Nephron progenitor cell (in vitro differentiated cells): ENCODE measurements around the gene ANKRD18A.

Experiments
- DNase-seq: peaks from one replicate; pipeline ENCODE4 v3.0.0; 2021
- H3K27ac Mint-ChIP-seq: 2 replicates; pipeline ENCODE4 v1.8.0; 2021; ENCODE audit warnings: mild to moderate bottlenecking, moderate library complexity, mixed read lengths
- H3K27me3 Mint-ChIP-seq: 2 replicates; pipeline ENCODE4 v1.8.0; 2021; ENCODE audit warnings: mild to moderate bottlenecking, low read depth, mixed read lengths; ENCODE audit not compliant: poor library complexity
- H3K36me3 Mint-ChIP-seq: 2 replicates; pipeline ENCODE4 v1.8.0; 2021; ENCODE audit warnings: low read depth, mixed read lengths
- H3K4me1 Mint-ChIP-seq: 2 replicates; pipeline ENCODE4 v1.8.0; 2021; ENCODE audit warnings: mixed read lengths
- H3K4me3 Mint-ChIP-seq: 2 replicates; pipeline ENCODE4 v1.8.0; 2021; ENCODE audit warnings: mild to moderate bottlenecking, moderate library complexity, mixed read lengths
- H3K9me3 Mint-ChIP-seq: 2 replicates; pipeline ENCODE4 v1.8.0; 2021; ENCODE audit warnings: mild to moderate bottlenecking, moderate library complexity, mixed read lengths
- TF ChIP-seq, protein P1 (sequence below): fragments of 200-600 bp; sonication (generic); IDR thresholded peaks from 2 replicates; pipeline ENCODE4 v1.5.0; 2021; ENCODE audit warnings: antibody characterized with exemption

The ANKRD18A gene

DNA sequence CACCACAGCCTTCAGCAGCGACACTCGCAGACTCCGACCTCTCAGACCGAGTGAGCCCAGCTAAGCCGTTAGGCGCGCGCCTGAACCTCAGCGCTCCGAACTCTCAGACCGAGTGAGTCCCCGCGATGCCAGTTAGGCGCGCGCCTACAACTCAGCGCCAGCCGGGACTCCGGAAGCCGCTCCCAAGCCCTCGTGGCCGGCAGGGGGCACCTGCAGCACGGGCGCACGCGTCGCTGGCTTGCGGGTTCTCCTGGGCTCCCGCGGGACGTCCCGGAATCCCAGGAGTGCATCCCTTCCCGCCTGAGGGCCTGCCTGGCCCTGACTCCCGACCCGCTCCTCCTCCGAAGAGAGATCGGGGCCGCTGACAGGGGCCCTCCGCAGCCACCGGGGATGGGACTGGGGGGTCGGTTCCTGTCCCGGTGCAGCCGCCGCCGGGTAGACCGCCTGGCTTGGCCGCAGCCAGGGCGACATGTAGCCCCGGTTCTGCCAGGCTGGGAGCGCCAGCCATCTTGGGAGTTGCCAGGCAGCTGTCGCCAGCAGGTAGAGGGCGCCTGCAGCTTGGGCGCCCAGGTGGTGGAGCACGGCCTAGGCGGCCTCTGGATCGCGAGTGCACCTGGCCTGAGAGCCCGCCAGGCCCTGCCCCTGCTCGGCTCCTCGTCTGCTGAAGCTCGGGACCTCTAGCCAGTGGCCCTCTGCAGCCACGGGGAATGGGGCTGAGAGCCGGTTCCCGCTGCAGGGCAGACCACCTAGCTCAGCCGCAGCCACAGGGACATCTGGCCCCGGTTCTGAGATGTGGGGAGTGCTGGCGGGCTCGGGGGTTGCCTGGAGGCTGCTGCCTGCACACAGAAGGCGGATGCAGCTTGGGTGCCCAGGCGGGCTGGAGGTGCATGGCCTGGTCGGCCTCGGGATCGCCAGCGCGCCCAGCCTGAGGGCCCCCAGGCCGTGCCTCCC is at the start of gene ANKRD18A:
ANKRD18A (minus strand) TSS at position 114 of the 951 bp plus-strand sequence. CDS start 311 bp downstream, outside the sequence.
- no peak within 1 kb of the TSS for H3K27ac Mint-ChIP-seq
- DNase-seq = peak; percentile 93
- peaks cover 28% of the 10 kb centered on the region for H3K9me3 Mint-ChIP-seq
- TF ChIP-seq, protein P1, sequence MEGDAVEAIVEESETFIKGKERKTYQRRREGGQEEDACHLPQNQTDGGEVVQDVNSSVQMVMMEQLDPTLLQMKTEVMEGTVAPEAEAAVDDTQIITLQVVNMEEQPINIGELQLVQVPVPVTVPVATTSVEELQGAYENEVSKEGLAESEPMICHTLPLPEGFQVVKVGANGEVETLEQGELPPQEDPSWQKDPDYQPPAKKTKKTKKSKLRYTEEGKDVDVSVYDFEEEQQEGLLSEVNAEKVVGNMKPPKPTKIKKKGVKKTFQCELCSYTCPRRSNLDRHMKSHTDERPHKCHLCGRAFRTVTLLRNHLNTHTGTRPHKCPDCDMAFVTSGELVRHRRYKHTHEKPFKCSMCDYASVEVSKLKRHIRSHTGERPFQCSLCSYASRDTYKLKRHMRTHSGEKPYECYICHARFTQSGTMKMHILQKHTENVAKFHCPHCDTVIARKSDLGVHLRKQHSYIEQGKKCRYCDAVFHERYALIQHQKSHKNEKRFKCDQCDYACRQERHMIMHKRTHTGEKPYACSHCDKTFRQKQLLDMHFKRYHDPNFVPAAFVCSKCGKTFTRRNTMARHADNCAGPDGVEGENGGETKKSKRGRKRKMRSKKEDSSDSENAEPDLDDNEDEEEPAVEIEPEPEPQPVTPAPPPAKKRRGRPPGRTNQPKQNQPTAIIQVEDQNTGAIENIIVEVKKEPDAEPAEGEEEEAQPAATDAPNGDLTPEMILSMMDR = peak; percentile 72
- H3K4me1 Mint-ChIP-seq = peaks cover 9% of the 10 kb centered on the region
- peaks cover 8% of the 10 kb centered on the region for H3K36me3 Mint-ChIP-seq
- peak within 1 kb of the TSS; percentile 88 for H3K4me3 Mint-ChIP-seq
- peaks cover 84% of the 10 kb centered on the region for H3K27me3 Mint-ChIP-seq

DNA sequence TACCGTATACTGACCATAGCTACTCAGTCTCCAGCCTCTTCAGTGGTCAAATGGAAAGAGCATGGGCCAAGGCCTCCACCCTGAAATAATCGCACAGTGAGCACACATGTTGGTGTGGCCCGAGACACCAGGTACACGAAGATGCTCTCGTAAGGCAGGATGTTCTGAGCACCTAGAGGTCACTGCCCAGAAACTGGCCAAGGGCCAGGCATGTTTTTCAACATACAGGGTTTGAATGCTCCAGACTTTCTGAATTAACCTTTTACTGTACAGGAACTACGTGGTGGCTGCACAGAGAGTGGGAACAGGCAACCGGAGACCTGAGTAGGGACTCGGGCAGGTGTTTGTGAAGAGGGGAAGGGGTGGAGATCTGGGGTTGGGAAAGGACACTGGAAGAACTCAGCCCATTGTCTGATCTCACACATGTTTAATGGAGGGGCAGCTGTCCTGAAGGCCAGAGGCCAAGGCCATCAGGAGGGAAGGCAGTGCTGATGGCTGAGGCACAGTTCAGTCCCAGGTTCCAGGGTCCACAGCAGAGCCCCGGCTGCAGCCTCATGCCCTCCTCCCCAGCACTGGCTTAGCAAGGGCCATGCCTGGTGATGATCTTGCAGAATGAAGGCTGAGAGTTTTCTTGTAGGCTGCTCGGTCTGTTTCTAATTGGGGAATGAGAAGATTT is 48.5 kb upstream of the ANKRD18A start:
- no peak for DNase-seq
- Mint-ChIP-seq H3K36me3 (no peaks in the 10 kb centered on the region), H3K27me3 (peaks cover 6% of the 10 kb centered on the region), H3K27ac (no peak overlapping the region), H3K9me3 (peaks cover 7% of the 10 kb centered on the region), H3K4me3 (no peak overlapping the region), H3K4me1 (peaks cover 26% of the 10 kb centered on the region)
- TF ChIP-seq, protein P1 = no peak

DNA sequence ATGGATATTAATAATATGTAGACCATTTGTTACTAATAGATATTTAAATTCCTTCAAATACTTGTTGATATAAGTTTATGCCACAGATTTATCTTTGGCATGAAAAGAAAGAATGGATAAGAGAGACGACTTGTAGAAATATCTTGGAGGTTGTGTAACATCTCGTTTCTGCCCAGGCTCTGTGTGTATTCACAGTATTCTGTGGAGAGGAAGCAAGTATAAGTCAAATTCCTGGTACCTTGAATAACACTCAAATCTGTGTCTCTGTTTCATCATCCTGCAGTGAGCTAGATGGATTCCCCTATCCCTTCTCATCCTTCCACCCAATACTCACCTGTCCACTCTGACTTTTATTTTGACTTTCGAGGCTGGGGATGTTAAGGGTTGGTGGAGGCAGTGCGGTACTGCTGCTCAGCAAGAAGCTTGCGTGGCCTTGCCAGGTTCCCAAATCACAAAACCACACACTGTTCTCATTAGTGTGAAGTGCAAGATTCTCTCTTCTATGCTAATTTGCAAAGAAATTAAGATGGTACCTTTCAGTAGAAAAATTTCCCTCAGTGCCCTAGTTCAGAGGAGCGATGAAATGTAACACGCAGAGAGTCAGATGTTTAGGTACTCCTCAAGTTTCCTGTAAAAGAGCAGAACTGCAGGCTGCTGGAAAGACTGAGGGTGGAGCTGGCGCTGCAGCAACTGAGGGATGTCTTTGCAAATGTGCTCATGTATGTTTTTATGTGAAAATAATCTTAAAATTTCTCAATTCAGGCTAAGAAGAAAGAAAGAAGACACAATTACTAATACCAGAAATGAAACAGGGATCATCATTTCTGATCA is 42.6 kb upstream of the ANKRD18A start:
- no peak overlapping the region for H3K4me3 Mint-ChIP-seq
- TF ChIP-seq, protein P1 = peak; percentile 20
- no peak overlapping the region for H3K27ac Mint-ChIP-seq
- no peak for DNase-seq
- peaks cover 7% of the 10 kb centered on the region for H3K9me3 Mint-ChIP-seq
- peaks cover 6% of the 10 kb centered on the region for H3K4me1 Mint-ChIP-seq
- no peaks in the 10 kb centered on the region for H3K36me3 Mint-ChIP-seq
- peaks cover 3% of the 10 kb centered on the region for H3K27me3 Mint-ChIP-seq

DNA sequence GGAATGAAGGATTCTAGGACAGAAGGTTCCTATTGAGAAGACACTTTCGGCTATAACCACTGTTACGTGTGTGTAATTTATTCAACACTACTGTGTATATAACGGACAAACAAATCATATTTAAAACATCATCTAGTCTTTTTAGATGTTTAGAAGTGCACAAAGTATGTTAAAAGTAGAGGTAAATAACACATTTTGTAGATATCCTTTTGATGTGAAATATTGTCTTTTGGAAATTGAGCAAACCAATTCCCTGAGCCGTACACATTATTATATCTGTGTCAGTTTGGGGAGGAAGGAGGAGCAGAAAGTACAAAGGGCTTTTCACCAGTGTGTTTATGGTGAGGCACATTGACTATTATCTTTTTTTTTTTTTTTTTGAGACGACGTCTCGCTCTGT is 39.1 kb upstream of the ANKRD18A start:
- Mint-ChIP-seq H3K4me3 (no peak overlapping the region), H3K4me1 (peaks cover 6% of the 10 kb centered on the region), H3K27ac (no peak overlapping the region), H3K9me3 (no peaks in the 10 kb centered on the region), H3K27me3 (peaks cover 3% of the 10 kb centered on the region), H3K36me3 (no peaks in the 10 kb centered on the region)
- DNase-seq = no peak
- TF ChIP-seq, protein P1 = no peak

DNA sequence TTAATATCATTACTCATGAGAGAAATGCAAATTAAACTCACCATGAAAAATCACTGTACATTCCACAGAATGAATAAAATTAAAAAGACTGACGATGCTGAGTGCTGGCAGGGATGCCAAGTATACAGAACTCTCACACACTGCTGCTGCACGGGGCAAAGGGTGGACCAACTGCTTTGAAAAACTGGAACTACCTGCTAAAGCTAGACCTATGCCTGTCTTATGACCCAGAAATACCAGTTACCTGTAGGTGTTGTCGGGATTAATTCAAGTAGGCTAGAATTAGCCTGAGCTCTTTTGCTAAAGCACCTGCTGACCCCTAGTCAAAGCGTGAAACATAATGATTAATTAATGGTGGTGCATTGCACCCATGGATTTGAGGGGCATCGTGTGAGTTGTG is 36.5 kb upstream of the ANKRD18A start:
- H3K27me3 Mint-ChIP-seq = peaks cover 3% of the 10 kb centered on the region
- H3K4me3 Mint-ChIP-seq = no peak overlapping the region
- no peak overlapping the region for H3K27ac Mint-ChIP-seq
- no peaks in the 10 kb centered on the region for H3K4me1 Mint-ChIP-seq
- no peaks in the 10 kb centered on the region for H3K9me3 Mint-ChIP-seq
- H3K36me3 Mint-ChIP-seq = no peaks in the 10 kb centered on the region
- no peak for DNase-seq
- TF ChIP-seq, protein P1 = no peak
